GM18907 (cell line): Measurements from ENCODE around the gene KRTAP23-1.

Experiments used
- ATAC-seq: cut with Tn5 transposase; IDR thresholded peaks from one replicate; pipeline ENCODE4 v1.9.1; 2021; ENCODE audit warnings: mild to moderate bottlenecking, moderate library complexity; ENCODE audit not compliant: unreplicated experiment

Gene KRTAP23-1

GRCh38 chr21:30348506-30348905 lies at the start of gene KRTAP23-1:
TSS of gene KRTAP23-1 (minus strand) at chr21:30348606. CDS start at chr21:30348606, 0 bp downstream.
- no peak for ATAC-seq

GRCh38 chr21:30395731-30396130 lies 47.3 kb upstream of the KRTAP23-1 start, which contains the start of gene KRTAP13-1:
TSS of gene KRTAP13-1 (plus strand) at chr21:30396031. CDS start at chr21:30396087, 56 bp downstream.
- ATAC-seq: no peak

GRCh38 chr21:30391492-30392025 lies 43.2 kb upstream of the KRTAP23-1 start:
- ATAC-seq: no peak

DNA sequence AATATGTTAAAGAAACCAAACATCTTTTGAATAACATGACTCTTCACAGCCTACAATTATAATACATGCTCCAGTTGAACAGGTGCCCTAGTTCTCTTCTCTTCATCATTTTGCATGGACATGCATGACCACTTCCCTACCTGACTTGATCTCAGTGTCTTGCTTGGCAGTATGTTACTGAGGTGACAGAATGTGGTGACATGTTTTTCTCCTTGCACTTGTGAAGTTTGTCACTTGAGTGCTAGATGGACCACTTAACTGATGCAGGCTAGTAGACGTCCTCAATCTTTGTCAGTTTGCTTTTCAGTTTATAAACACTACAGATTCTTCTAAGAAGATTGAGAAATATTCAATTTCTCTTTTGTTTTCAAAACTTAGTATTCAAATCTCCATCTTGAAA lies 33.8 kb upstream of the KRTAP23-1 start:
- no peak for ATAC-seq

- ATAC-seq: no peak
Measured at GRCh38 chr21:30372139-30372770, 23.8 kb upstream of the KRTAP23-1 start, which contains the start of gene KRTAP13-2. TSS of gene KRTAP13-2 (minus strand) at chr21:30372271. CDS start at chr21:30372213, 58 bp downstream.

- ATAC-seq: no peak
Measured at GRCh38 chr21:30355906-30356305, 7.5 kb upstream of the KRTAP23-1 start.

- no peak for ATAC-seq
Measured at GRCh38 chr21:30354308-30355005, 6.1 kb upstream of the KRTAP23-1 start.

- ATAC-seq: no peak
Measured at GRCh38 chr21:30351534-30351933, 3.1 kb upstream of the KRTAP23-1 start.

DNA sequence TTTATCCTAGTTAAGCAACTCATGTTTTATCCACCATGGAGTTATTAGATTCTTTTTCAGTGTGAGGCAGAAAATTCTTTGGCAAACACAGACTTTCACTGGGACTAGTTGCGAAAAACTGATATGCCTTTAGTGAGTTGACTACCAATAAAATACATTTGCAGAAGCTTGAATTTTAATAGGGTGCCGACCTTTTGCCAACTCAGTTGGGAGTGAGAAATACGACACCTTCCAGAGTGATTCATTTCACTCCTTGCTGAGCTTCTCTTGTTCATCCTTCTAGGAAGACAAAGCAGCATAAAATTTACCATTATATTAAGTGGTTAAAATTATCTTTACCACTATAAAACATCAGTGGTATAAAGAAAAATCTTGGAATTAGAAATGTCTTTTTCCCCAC lies 1.2 kb upstream of the KRTAP23-1 start:
- ATAC-seq: no peak

GRCh38 chr21:30345014-30345413 lies 3.4 kb downstream of the KRTAP23-1 start:
- ATAC-seq: no peak

DNA sequence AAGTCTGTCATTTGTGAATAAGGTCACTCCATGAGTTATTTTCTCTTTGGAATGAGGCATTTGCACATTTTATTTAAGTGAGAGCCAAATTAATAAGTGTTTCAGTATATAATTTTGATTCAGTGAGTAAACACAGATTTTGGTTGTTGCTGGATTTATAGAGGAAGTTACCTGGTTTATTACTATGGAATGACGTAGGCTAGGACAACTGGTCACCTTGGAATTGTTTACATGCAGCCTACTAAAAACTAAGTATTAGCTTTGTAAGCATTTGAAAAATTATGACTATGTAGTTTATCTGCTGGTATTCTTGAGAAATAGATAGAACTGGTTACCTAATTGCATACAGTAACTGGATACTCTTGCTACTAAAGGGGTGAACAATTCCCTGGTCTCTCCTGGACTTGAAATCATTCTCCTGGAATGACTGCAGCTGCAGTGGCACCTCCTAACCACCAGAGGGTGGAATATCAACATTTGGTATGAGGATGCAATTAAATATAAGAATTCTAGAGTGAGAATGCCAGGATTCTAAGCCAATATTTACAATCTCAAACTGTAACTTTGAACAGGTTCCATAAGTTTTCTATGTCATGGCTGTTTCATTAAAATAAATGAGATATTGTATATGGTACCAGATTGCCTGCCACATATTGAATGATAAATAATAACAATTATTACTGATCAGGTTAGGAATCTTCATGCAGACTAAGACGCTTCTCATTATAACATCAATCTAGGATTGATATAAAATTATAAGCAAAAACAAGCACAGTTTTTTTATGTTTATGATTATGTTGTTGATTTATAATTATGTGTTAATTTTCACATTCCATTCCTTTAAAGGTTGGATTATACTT lies 7.5 kb downstream of the KRTAP23-1 start:
- no peak for ATAC-seq

DNA sequence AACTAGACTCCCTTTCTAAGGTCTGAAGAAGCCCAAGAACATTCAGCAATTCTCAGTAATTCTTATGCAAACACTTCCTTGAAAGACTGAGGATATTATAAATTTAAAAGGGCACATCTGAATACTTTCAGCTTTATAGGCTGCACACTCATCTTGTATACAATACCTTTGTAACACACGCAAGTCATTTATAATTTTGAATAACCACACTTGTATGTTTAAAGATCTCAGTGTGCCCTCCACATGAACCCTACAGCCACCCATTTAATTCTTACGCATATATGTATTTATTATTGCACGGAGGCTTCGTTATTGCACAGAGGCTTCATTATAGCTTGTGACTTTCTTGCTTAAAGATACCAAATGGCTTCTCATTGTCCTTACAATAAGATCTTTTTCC lies 9.7 kb downstream of the KRTAP23-1 start:
- no peak for ATAC-seq

- ATAC-seq: no peak
Measured at GRCh38 chr21:30337772-30338171, 10.6 kb downstream of the KRTAP23-1 start.

GRCh38 chr21:30337276-30337744 lies 11.1 kb downstream of the KRTAP23-1 start, which contains the start of gene KRTAP27-1:
TSS of gene KRTAP27-1 (minus strand) at chr21:30337694. CDS start at chr21:30337668, 26 bp downstream.
- no peak for ATAC-seq

DNA sequence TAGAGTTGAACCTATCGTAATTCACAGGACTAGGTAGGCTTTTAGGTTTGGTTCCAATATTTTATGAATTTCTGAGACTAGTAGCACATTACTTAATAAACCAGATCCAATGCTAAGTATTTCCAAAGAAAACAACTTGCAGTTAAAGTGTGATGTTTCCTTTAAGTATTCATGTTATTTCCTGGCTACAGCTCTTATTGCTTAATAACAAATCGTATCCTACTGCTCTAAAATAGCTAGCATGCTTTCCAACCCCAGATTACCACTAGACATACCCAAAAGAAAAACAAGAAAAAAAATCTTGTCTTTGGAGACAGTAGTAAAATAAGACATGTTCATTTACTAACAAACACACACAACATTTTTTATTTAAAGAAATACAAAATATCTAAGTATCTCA lies 11.8 kb downstream of the KRTAP23-1 start:
- no peak for ATAC-seq

DNA sequence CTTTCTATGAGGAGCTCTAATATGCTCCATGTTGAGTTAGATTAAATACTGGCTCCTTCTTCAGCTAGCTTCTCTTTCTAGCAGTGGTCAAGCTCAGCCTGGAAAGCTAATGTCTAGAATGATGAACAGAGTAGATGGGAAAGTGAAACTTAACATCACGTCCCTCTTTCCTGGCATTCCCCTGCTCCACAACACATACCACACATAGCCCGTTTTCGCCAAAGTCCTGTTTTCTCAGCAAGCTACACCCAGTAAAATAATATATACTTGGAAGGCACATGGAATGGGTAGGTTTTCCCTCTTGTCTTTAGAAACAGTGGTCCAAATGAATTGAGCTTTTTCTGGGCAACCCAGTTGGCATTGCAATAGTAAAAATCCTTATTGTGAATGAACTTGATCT lies 14.7 kb downstream of the KRTAP23-1 start:
- no peak for ATAC-seq

GRCh38 chr21:30332681-30333080 lies 15.7 kb downstream of the KRTAP23-1 start:
- no peak for ATAC-seq

DNA sequence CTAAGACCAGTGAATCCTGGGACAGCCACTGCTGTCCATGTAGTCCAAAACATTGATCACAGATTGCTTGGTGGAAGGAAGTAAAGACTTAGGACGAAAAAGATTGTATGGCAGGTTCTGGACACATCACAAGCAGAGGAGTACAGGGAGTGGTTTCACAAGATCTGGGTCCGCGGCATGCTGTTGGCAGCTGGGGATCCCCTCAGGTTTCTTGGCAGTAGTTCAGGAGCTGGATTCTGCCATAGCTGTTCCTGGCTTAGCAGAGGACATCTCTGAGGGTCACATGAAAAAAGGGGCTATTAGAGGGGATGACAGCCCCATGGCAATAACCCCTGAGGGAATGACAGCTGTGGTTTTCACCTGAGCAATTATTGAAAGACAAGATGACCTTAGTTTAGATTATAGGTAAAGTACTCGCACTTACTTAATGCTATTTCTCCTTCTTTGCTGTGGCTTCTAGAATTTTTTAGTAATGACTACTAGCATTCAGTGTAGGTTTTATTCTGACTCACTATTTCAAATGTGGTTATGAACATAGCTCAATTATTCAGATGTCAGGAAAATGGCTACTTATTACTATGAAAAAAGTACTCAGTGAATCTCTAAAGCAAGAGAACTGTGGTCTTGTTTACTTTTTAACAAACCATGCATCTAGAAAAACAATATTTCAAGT lies 19.1 kb downstream of the KRTAP23-1 start:
- ATAC-seq: no peak

GRCh38 chr21:30326390-30326789 lies 22.0 kb downstream of the KRTAP23-1 start:
- ATAC-seq: no peak

DNA sequence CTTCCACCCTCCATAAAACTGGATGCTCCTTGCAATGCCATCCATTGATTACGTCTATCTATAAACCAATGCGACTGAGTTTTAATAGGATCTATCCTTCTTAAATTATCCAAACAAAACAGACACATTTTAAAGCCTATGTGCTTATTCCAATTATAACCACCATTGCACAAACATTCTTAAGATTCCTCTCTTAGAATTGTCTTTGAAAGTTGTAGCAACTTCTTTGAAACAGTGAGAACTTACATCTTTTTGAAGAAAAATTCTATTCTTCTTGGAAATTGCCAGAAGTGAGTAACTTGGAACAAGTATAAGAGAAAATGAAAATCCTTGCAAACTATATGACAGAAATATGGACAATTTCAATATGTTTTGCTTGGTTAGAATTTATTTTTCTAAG lies 28.2 kb downstream of the KRTAP23-1 start, which contains the start of gene KRTAP26-1:
Gene KRTAP26-1, minus strand, starts transcription at position 101 of the 400 bp plus-strand sequence. CDS start 280 bp downstream, outside the sequence.
- no peak for ATAC-seq
